CD14-positive monocyte (primary cell): ENCODE data around the gene SET. TPM values are rescaled to one million over a fixed set of nuclear protein-coding genes. Genes with fewer than 3 reads are reported as not detected.

Source experiments
- DNase-seq, 3 donors: peaks; one replicate each; pipeline ENCODE4 v3.0.0-alpha.2; 2011 to 2022
- H2AFZ ChIP-seq: 2 replicates; pipeline ENCODE4 v1.6.0; 2012; ENCODE audit warnings: mild to moderate bottlenecking, low read depth, low read length, inconsistent platforms; ENCODE audit not compliant: insufficient read depth, poor library complexity, severe bottlenecking
- H3K27ac ChIP-seq, 2 donors: 1 replicate in 1 of 2; 2 replicates in 1 of 2; pipeline ENCODE4 v1.5.1; 2012 to 2013; ENCODE audit warnings: low read length in 2 of 2, control low read depth in 1 of 2, inconsistent platforms in 1 of 2, low read depth in 1 of 2, mild to moderate bottlenecking in 1 of 2
- H3K27me3 ChIP-seq, 2 donors: one replicate each; pipeline versions ENCODE4 v1.6.0 to v1.6.1; 2011 to 2013; ENCODE audit warnings: low read length in 2 of 2; ENCODE audit not compliant: control insufficient read depth in 2 of 2, insufficient read depth in 2 of 2
- H3K36me3 ChIP-seq, 2 donors: replicated peaks in 1 of 2; 1 replicate in 1 of 2; 2 replicates in 1 of 2; pipeline versions ENCODE4 v1.5.1 to v1.6.1; 2012 to 2013; ENCODE audit warnings: low read length in 2 of 2, control low read depth in 1 of 2, inconsistent platforms in 1 of 2, mild to moderate bottlenecking in 1 of 2; ENCODE audit not compliant: insufficient read depth in 2 of 2, control insufficient read depth in 1 of 2
- H3K4me1 ChIP-seq, 2 donors: 1 replicate in 1 of 2; 2 replicates in 1 of 2; pipeline versions ENCODE4 v1.5.1 to v1.6.1; 2012 to 2013; ENCODE audit warnings: low read length in 2 of 2, control low read depth in 1 of 2, inconsistent platforms in 1 of 2, mild to moderate bottlenecking in 1 of 2, moderate library complexity in 1 of 2; ENCODE audit not compliant: insufficient read depth in 2 of 2, control insufficient read depth in 1 of 2
- H3K4me2 ChIP-seq: replicated peaks from 2 replicates; pipeline ENCODE3; 2012; ENCODE audit warnings: low read length, moderate library complexity, mild to moderate bottlenecking; ENCODE audit not compliant: poor library complexity, severe bottlenecking; ENCODE audit errors: extremely low read depth
- H3K4me3 ChIP-seq, 3 experiments: fragments of 200-600 bp in 1 of 3; sonication (generic) in 1 of 3; replicated peaks in 1 of 3; 1 replicate in 2 of 3; 2 replicates in 1 of 3; pipeline ENCODE4 v1.5.1; 2011 to 2013; ENCODE audit warnings: low read length in 3 of 3, mild to moderate bottlenecking in 3 of 3, control low read depth in 2 of 3, low read depth in 2 of 3, inconsistent platforms in 1 of 3, moderate library complexity in 1 of 3
- H3K79me2 ChIP-seq: 2 replicates; pipeline ENCODE4 v1.6.0; 2012; ENCODE audit warnings: mild to moderate bottlenecking, control low read depth, inconsistent platforms, low read length, moderate library complexity; ENCODE audit not compliant: insufficient read depth
- H3K9ac ChIP-seq: 2 replicates; pipeline ENCODE4 v1.6.0; 2017; ENCODE audit warnings: low read length, mild to moderate bottlenecking; ENCODE audit not compliant: insufficient read depth, poor library complexity, severe bottlenecking
- H3K9me3 ChIP-seq, 2 donors: replicated peaks in 1 of 2; 1 replicate in 1 of 2; 2 replicates in 1 of 2; pipeline versions ENCODE4 v1.5.1 to v1.6.1; 2012 to 2013; ENCODE audit warnings: low read length in 2 of 2, control low read depth in 1 of 2; ENCODE audit not compliant: control insufficient read depth in 1 of 2, insufficient read depth in 1 of 2
- H4K20me1 ChIP-seq: 2 replicates; pipeline ENCODE4 v1.6.0; 2012; ENCODE audit warnings: mild to moderate bottlenecking, low read length, control low read depth, moderate library complexity; ENCODE audit not compliant: insufficient read depth
- H3K27ac Mint-ChIP-seq, 7 donors: one replicate each; pipeline ENCODE4 v1.8.0; 2020; ENCODE audit warnings: mild to moderate bottlenecking in 7 of 7, mixed read lengths in 7 of 7, moderate library complexity in 6 of 7, inconsistent platforms in 2 of 7
- H3K27me3 Mint-ChIP-seq, 3 donors: one replicate each; pipeline ENCODE4 v1.8.0; 2021 to 2022; ENCODE audit warnings: low read depth in 3 of 3, mild to moderate bottlenecking in 3 of 3, mixed read lengths in 3 of 3, moderate library complexity in 3 of 3, inconsistent platforms in 1 of 3
- H3K36me3 Mint-ChIP-seq, 2 donors: one replicate each; pipeline ENCODE4 v1.8.0; 2020; ENCODE audit warnings: mixed read lengths in 2 of 2, inconsistent platforms in 1 of 2, mild to moderate bottlenecking in 1 of 2
- H3K4me1 Mint-ChIP-seq: one replicate; pipeline ENCODE4 v1.8.0; 2020; ENCODE audit warnings: mild to moderate bottlenecking, mixed read lengths
- H3K4me3 Mint-ChIP-seq, 2 donors: one replicate each; pipeline ENCODE4 v1.8.0; 2020; ENCODE audit warnings: mild to moderate bottlenecking in 2 of 2, mixed read lengths in 2 of 2, moderate library complexity in 1 of 2
- H3K9me3 Mint-ChIP-seq, 7 donors: one replicate each; pipeline ENCODE4 v1.8.0; 2020 to 2022; ENCODE audit warnings: mixed read lengths in 7 of 7, mild to moderate bottlenecking in 6 of 7, moderate library complexity in 6 of 7, inconsistent platforms in 2 of 7
- CTCF ChIP-seq: fragments of 200-600 bp; IDR thresholded peaks from one replicate; pipeline ENCODE4 v1.8.0; 2022; ENCODE audit warnings: antibody characterized with exemption, mild to moderate bottlenecking
- WGBS: methylation state at CpG from one replicate; pipeline ENCODE4 v1.1.5; 2013; ENCODE audit warnings: missing lambda C conversion rate; ENCODE audit not compliant: insufficient coverage; 5-methylcytosine and 5-hydroxymethylcytosine counted together
- intact Hi-C, 2 donors: fragments of 100-400 bp; cut with micrococcal nuclease; formaldehyde crosslinking; loops; one replicate each; pipeline versions ENCODE4 v1.15.0 to v1.15.1; 2023
- polyA plus RNA-seq, 3 donors: library from polyadenylated mRNA; depleted of rRNA in 1 of 3; unstranded in 2 of 3; stranded (reverse) in 1 of 3; fragments of 300-500 nt in 2 of 3; fragments of >200 nt in 1 of 3; fragmentation: Illumina TruSeq in 2 of 3; gene quantifications; 1 replicate in 2 of 3; 2 replicates in 1 of 3; pipeline ENCODE4 v1.2.3, GENCODE V29; 2012 to 2021

The SET gene
- polyA plus RNA-seq, 3 donors, result 56.2 to 124 (median 114) TPM

- Histone ChIP-seq H3K36me3 (peaks cover 0 to 1% of the 10 kb centered on the region in 2 donors), H3K9me3 (no peaks in the 10 kb centered on the region), H3K4me1 (no peaks in the 10 kb centered on the region), H3K9ac (no peak overlapping the region), H2AFZ (no peak overlapping the region), H3K4me3 (no peak overlapping the region), H3K79me2 (no peaks in the 10 kb centered on the region), H3K4me2 (no peak overlapping the region), H3K27ac (no peak overlapping the region), H3K27me3 (no peaks in the 10 kb centered on the region), H4K20me1 (no peaks in the 10 kb centered on the region)
- H3K27me3 Mint-ChIP-seq, result peaks cover 0 to 1% (median 0%) of the 10 kb centered on the region in 3 donors
- H3K9me3 Mint-ChIP-seq, result peaks cover 0 to 2% (median 0%) of the 10 kb centered on the region in 7 donors
- H3K4me3 Mint-ChIP-seq, result no peak overlapping the region
- intact Hi-C loops, result no loop called here
- peaks cover 0 to 2% of the 10 kb centered on the region in 2 donors for H3K36me3 Mint-ChIP-seq
- no peak for DNase-seq
- no peak overlapping the region for H3K27ac Mint-ChIP-seq
- WGBS, result 98% methylated on average over 11 of the region's 24 CpGs
- no peaks in the 10 kb centered on the region for H3K4me1 Mint-ChIP-seq
- TF ChIP-seq CTCF, result no peak
Observed at GRCh38 chr9:128714586-128715435, 25.8 kb downstream of the SET start.

- Histone ChIP-seq H3K79me2 (no peaks in the 10 kb centered on the region), H3K36me3 (peaks cover 2 to 7% of the 10 kb centered on the region in 2 donors), H3K27me3 (no peaks in the 10 kb centered on the region), H3K4me2 (no peak overlapping the region), H3K27ac (no peak overlapping the region), H4K20me1 (no peaks in the 10 kb centered on the region), H2AFZ (no peak overlapping the region), H3K9me3 (no peaks in the 10 kb centered on the region), H3K4me3 (no peak overlapping the region), H3K9ac (no peak overlapping the region), H3K4me1 (no peaks in the 10 kb centered on the region)
- no peak overlapping the region for H3K27ac Mint-ChIP-seq
- intact Hi-C loops, result no loop called here
- H3K4me3 Mint-ChIP-seq, result no peak overlapping the region
- WGBS, result 100% methylated on average over 2 of the region's 6 CpGs
- TF ChIP-seq CTCF, result no peak
- H3K36me3 Mint-ChIP-seq, result peaks cover 0 to 8% of the 10 kb centered on the region in 2 donors
- DNase-seq, result no peak
- peaks cover 0 to 1% (median 0%) of the 10 kb centered on the region in 3 donors for H3K27me3 Mint-ChIP-seq
- H3K4me1 Mint-ChIP-seq, result no peaks in the 10 kb centered on the region
- H3K9me3 Mint-ChIP-seq, result peaks cover 0 to 2% (median 0%) of the 10 kb centered on the region in 7 donors
Observed at GRCh38 chr9:128715436-128715750, 26.4 kb downstream of the SET start.
